ENCODE results near the gene HAUS1.
"Not testable (repeated sequence)": the region's sequence is repeated elsewhere in the genome, so short reads cannot be mapped to it uniquely, and the experiment has no call there.

The HAUS1 gene

DNA sequence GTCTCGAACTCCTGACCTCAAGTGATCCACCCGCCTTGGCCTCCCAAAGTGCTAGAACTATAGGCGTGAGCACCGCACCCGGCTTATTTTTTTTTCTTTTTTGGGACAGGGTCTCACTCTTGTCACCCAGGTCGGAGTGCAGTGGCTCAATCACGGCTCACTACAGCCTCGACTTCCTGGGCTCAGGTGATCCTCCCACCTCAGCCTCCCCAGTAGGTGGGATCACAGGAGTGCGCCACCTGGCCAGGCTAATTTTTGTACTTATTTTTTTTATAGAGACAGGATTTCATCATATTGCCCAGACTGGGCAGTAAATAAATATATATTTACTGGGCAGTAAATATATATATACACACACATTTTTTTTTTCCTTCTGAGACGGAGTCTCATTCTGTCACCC lies 8.7 kb upstream of the HAUS1 start:
- DNase-seq, result no peak

DNA sequence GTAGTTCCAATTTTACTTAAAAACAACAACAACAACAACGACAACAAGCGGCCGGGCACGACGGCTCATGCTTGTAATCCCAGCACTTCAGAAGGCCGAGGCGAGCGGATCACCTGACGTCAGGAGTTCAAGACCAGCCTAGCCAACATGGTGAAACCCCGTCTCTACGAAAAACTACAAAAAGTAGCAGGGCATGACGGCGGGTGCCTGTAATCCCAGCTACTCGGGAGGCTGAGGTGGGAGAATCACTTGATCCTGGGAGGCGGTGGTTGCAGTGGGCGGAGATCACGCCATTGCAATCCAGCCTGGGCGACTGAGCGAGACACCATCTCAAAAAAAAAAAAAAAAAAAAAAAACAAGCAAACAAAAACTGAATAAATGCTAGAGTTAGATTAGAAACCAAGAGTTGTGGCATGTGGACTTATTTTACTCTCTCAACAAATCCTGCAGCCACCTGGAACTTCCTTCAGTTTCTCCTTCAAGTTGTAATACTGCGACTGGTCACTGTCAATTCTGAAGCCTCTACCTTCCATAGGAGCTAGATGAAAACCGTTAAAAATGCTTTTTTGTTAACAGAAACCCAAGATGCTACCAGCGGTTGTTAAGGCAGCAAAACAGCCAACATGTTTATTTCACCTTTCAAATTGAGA lies 7.4 kb upstream of the HAUS1 start:
- no peak for DNase-seq

DNA sequence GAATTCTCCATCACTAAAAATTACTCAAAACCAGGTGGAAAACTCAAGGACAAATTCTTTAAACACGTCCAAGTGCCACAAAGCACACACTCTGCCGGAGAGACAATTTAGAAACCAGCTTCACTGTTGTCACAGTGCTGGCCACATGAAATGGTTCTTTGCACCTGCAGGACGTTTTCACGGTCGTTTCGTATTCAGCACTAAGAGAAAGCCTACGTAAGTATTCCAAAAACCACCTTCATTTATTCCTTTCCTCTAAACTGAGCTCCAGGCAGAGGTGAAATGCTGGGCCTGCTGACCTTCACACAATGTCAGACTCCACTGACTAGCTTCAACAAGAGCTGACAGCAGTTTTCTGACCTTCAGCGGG lies 6.8 kb upstream of the HAUS1 start:
- DNase-seq, result no peak

DNA sequence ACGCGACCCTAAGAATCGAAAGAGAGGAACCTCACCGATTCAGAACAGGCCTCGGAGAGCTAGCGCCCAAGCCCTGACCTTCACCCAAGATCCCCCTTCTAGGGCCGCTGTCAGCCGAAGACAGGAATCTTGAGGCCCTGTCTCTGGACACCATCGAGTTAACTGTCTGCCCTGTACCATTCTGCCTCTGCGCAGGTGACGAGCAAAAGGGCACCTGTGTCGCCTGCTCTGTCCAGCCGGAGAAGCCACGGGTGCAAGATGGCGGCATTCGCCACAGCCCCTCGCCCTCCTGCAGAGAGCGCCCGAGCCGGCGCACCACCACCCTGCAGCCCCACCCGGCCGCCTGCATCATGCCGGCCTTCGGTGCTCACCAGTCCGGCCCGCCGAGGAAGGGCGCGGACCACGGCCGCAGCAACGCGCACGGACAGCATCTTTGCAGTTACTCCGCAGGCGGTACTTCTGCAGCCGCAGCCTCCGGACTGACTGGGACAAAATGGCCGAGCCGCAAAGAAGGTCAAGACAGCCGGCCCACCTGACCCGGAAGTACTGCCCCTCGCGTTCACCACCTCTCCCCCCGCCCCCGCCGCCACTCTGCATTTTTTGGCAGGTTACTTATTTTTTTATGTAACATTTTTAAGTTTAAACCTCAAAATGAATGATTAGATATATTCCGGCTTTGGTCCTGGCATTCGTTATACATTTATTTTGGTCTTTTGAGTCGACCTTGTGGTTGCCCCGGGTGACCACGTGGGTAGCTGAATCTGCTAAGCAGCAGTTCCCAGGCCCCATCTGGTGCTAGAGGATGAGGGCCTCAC lies 6.2 kb upstream of the HAUS1 start, which contains the start of gene ATP5F1A:
ATP5F1A (minus strand) TSS at position 496 of the 815 bp plus-strand sequence; CDS start at position 431, 65 bp downstream.
- DNase-seq, result peak; percentile 37

DNA sequence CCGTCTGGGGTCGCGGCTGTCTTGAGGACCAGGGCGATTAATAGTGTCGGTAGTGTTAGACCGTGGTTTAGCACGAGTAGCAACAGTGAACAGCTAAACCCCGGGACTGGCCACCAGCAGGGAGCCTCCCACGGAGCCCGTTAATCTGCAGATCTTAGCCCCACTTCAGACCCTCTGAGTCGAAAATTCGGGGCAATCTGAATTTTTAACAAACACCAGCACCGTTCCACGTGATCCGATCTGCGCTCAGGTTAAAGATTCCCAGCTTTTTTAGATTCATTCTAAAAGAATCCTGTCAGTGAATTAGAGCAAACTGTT lies 5.6 kb upstream of the HAUS1 start:
- no peak for DNase-seq

DNA sequence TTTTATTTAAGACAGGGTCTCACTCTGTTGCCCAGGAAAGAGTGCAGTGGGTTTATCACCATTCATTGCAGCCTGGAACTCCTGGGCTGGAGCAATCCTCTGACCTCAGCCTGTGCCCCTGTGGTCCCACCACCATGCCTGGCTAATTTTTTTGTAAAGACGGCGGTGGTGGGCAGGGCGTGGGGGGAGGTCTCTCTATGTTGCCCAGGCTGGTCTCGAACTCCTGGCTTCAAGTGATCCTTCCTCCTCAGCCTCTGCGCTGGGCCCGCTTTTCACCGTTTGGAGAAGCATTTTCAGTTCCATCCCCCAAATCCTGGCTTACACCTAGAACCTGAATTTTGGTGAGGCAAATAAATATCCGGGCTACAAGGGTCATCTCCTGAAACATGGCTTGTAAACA lies 4.7 kb upstream of the HAUS1 start:
- no peak for DNase-seq

DNA sequence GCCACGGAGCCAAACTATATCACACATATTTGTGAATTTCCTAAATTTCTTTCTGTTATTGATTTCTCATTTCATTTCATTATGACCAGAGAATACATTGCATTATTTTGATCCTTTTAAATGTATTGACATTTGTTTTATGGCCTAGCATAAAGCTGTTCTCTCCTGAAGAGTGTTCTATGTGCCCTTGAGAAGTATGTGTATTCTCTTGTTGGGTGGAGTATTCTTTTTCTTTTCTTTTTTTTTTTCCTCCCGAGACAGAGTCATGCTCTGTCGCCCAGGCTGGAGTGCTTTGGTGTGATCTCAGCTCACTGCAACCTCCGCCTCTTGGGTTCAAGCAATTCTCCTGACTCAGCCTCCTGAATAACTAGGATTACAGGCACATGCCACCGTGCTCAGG lies 5.2 kb downstream of the HAUS1 start:
- DNase-seq, result no peak

DNA sequence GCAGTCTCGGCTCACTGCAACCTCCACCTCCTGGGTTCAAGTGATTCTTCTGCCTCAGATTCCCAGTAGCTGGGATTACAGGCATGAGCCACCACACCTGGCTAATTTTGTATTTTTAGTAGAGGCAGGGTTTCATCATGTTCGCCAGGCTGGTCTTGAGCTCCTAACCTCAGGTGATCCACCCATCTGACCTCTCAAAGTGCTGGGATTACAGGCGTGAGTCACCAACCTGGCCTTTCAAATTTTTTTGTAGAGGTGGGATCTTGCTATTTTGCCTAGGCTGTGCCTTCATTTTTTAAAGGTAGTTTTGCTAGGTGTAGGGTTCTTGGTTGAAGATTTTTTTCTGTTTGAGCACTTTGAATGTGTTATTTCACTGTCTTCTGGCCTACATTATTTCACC lies 6.2 kb downstream of the HAUS1 start:
- DNase-seq, result no peak

DNA sequence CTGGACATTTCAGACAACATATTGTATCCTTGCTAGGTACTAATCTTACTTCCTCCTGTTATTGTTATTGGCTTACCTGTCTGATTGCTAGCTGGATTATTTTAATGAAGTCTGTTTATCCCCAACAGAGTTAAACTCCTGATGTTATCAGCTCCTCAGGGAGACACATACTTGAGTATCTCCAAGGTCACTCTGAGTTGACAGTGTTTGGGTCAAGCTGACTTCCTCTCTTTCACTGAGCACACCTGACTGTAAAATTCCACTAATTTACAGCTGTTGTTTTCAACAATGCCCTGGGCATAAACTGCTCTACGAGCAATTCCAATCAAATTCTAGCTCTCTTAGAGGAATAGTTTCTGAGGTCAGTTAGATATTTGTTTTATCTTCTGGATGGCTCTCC lies 9.6 kb downstream of the HAUS1 start:
- no peak for DNase-seq

DNA sequence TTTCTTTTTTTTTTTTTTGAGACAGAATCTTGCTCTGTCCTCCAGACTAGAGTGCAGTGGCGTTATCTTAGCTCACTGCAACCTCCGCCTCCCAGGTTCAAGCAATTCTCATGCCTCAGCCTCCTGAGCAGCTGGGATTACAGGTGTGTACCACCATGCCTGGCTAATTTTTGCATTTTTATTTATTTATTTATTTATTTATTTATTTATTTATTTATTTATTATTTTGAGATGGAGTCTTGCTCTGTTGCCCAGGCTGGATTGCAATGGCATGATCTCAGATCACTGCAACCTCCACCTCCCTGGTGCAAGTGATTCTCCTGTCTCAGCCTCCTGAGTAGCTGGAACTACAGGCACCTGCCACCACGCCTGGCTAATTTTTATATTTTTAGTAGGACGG lies 22.4 kb downstream of the HAUS1 start:
- not testable (repeated sequence) for DNase-seq

DNA sequence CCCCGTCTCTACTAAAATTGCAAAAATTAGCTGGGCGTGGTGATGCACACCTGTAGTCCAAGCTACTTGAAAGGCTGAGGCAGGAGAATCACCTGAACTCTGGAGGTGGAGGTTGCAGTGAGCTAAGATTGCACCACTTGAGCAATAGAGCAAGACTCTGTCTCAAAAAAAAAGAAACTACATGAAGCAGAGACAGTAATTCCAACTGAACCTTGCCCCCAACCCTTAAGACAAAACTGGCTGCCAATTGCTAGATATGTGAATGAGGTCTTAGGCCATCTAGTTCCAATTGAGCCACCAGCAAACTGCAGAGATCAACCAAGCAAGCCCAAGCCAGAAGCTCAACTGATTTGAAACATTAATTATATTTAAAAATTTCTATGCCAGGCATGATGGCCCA lies 25.9 kb downstream of the HAUS1 start:
- DNase-seq, result no peak

DNA sequence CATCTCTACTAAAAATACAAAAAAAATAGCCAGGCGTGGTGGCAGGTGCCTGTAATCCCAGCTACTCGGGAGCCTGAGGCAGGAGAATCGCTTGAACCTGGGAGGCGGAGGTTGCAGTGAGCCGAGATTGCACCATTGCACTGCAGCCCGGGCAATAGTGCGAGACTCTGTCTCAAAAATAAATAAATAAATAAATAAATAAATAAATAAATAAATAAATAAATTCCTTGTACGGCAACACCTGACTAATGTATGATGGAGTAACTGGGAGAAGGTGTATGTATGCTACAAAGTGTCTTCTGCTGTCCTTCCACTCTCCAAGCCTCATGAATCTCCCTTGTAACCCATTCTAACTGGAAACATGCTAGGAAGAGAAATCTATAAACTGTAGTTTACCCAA lies 26.4 kb downstream of the HAUS1 start:
- not testable (repeated sequence) for DNase-seq

DNA sequence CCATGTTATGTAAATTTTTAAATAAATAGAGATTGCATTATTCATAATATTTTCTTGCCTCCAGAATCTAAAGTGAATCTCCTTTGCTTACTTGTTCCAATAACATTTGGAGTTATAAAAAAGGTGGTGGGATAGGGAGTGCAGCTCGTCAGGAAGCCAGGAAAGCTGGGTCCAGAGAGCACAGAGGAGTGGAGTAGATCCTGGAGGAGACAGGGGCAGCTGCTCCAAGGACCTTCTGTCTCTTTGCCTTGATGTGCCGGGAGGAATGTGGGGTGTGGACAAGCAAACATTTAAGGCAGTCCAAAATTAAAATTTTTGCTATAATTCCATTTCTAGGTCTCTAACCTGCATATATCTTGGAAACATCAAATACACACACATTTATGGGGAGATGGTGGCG lies 29.3 kb downstream of the HAUS1 start:
- DNase-seq, result no peak

DNA sequence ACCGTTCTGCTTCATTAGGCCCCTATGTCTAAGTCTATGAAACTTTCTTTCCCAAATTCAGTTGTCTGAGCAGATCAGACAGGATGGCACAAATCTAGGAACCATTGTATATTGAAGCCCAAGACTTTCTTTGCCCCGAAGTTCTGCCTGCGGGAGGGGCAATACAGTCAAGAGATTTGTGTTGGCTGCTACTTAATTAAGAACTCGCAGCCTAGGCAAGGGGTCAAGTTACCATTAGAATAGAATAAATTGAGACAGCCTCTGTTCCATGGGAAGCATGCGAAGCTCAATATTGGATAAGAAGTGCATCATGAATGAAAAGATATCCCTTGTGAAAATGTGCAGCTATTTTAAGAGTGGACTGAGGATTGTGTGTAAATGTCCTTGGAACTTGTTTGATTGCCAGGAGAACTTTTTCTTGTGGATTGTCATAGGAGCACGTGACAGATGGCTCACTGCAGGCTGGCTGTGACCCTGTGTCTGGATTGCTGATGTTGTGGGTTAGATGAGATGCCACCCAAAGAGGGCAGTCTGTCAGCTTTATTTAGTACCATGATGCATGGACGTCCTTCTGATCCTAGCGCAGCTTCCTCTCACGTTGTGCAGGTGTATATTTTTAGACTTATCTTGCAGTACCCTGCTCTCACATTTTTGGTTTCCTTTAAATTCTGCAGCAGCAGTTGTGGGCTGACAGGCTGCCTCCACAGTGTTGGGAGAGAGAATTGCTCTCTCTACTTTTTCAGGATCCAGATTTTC lies 30.9 kb downstream of the HAUS1 start:
- no peak for DNase-seq

DNA sequence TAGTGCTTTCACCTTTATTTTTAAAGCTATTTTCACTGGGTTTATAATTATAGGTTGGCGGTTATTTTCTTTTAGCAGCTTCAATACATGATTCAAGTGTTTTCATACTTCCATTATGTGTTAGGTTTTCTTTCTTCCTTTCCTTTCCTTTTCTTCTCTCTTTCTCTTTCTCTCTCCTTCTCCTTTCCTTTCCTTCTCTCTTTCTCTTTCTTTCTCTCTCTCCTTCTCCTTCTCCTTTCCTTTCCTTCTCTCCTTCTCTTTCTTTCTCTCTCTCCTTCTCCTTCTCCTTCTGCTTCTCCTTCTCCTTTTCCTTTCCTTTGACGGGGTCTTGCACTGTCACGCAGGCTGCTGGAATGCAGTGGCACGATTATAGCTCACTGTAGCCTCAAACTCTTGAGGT lies 36.0 kb downstream of the HAUS1 start:
- no peak for DNase-seq

DNA sequence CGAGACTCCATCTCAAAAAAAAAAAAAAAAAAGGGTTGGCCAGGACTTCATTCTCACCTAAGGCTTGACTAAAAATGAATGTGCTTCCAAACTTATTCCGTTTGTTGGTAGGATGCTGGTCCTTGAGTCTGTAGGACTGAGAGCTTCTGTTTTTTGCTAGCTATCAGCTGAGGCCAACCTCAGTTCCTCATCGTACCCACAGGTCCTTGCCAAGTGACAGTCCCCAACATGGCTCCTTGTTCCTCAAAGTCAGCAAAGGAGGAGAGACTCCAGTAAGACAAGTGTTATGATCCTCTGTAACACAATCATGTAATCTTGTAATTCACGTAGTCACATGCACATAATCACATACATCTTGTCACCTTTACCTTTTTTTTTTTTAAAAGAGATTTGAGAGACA lies 37.0 kb downstream of the HAUS1 start:
- DNase-seq, result no peak

DNA sequence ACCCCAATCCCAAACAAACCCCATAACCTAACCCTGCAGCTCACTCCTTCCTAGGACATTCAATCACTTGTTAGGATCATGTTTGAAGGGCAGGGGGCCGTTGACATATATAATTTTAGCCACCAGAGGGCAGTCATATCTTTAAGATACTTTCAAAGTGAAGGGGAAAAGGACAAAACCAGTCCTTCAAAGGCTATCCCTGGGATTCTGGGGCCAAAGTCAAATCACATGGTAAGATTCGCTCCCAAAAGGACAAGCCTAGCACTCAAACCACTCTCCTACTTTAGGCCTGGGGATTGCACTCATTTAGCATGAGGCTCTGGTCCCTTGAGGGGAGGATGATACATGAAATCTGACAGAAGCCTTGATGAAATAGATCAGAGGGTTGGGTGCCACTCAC lies 44.6 kb downstream of the HAUS1 start:
- no peak for DNase-seq

DNA sequence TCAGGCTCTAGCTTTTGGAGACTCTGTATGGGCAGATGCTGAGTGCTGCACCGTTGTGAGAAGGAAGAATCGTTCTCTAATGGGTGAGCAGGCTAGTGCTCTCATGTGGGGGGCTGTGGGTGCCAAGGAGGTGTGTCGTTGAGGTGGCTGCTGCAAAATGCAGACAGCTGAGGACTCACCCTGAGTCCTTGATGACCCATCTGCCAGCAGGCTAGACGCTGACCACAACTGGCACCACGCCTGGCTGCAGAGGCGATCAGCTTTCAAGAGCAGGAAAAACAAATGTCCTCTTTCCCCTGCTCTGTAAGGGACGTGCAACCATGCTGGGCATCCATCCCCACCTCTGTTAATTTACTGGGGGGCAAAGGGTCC lies 48.2 kb downstream of the HAUS1 start:
- DNase-seq, result peak; percentile 15

DNA sequence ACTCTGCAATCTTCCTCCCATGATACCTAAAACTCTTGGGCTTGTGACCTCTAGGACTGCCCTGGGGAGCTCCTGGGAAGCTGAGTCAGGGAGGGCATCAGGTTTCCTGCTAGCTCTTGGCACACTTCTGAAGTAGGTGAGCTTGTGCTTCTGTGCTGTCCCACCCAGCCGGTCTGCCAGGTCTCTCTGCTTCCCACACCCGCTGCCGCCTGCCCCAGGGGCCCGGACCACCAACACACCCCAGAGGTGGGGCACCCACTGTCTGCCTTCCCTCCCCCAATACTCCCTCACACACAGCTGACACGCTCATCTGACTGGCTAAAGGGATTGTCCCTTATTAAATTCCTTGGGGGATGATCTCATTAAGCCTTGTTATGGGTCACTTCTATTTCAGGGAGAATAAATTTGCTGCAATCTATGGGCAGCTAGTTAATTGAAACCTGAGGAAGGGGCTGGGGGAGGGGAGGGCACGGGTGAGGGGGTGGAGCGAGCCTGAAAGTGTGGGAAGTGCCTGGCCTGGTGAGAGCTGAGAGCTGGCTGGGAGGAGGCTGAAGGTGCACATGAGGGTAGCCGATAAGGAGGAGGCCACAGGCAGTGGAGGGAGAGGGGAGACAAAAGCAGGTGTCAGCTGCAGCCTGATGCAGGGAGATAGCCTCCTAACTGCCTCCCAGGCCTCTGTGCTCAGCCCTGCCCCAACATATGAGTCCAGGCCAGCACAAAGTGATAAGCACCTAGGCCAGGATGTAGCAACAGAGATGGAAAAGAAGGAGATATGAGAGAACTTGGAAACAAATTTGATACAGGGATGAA lies 48.8 kb downstream of the HAUS1 start:
- DNase-seq, result no peak

DNA sequence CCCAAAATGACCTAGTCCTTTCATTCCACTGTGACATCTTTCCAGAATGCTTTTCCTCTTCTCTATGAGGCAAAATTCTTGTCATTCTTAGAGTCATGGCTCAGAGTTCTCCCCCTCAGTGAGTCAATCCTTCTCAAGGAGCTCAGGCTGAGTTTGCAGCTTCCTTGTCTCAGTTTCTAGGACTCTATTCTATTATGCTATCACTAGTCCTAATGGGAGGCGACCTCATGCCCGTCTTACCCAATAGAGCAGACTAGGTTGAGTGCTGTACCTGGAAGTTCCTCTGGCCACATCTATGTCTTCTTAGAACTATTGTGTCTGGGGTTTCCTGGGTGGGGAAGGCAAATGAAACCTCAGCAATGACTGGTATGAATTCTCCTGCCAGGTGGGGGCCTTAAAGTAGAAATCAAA lies 51.5 kb downstream of the HAUS1 start:
- peak; percentile 1 for DNase-seq

DNA sequence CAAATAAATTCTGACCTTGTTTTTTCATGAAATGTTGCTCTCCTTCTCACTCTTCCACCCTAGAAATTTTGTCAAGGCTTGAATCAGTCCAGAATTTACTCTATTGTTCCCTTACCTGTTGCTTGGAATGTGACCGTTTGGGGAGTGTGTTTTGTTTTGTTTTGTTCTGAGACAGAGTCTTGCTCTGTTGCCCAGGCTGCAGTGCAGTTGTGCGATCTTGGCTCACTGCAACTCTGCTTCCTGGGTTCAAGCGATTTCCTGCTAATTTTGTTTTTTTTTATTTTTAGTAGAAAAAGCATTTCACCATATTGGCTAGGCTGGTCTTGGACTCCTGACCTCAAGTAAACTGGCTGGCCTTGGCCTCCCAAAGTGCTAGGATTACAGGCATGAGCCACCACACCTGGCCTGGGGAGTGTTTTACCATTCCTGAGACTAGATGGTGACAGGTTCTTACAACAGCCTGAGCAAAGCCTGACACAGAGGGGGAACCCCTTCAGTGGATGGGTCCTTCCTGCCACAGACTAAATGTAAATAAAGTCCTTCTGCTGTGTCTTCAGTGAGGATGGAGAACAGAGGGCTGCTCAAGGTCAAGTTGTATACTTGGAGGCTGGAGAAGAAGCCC lies 52.0 kb downstream of the HAUS1 start:
- no peak for DNase-seq

DNA sequence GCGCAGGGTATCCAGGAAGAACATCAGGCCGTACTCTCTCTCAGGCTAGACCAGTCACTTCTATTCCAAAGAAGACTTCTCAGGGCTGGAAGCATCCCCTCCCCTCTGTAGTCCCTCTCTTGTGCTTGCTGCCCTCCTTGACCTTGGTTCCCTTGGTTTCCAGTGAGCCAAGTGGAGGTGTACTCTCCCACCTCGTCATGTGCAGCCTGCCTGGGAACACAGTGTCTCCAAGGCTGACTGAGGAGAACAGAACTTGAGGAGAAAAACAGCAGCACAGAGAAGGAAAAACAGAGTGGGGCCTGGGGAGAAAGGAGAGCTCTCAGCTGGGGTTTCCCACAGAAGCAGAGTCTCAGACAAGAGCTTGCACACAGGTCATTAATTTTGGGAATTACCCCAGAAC lies 52.7 kb downstream of the HAUS1 start:
- DNase-seq, result no peak

DNA sequence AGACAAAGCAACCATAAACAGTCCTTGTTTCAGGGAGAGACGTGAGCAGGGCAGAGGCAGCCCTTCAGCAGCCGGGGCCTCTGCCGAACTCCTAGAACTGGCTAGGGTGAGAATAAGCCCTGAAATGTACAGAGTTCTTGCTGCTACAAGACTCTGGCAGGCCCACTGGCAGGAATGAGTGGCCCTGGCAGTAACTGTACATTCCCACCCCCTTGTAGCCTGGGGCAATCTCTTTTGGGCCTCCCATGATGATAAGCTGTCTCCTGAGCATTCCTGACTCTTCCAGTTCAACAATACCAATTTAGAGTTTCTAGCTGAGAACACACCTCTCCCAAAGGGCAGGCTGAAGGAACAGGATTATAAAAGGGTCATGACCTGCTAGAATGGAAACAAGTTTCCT lies 54.3 kb downstream of the HAUS1 start:
- DNase-seq, result no peak

Measured in GOT3 (cell line).